HG03060 (cell line): ENCODE results near the gene STRBP.

Experiments
- ATAC-seq: cut with Tn5 transposase; IDR thresholded peaks from one replicate; pipeline ENCODE4 v1.9.1; 2021; ENCODE audit warnings: low read depth, moderate number of reproducible peaks; ENCODE audit not compliant: unreplicated experiment

Gene STRBP

DNA sequence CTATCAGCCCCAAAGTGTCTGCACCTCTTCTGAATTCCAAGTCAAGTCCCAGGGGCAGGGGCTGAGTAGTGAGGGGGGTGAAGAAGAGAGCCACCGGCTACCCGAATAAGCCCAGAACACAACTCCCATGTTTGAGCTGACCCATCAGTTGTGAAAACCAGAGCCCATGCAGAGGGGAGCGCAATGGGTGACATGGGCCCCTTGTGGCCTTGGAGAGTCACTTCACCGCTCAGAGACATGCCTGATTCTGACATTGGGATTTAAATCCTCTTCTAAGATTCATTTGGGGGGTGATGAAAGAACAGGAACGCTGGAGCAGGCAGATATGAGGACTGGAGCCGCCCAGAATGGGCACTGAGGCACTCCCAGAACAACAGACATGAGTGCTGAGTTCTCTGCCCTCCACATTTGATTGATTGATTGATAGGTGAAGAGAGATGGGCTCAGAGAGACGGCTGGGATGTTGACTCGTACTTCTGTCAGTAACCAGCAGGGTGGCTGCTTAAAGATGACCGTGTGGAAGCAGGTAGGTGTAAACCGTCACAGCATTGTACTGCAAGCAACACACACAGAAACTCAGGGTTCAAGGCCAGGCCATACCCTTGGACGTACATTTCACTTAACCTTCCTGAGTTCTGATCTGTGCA lies 160.6 kb downstream of the STRBP start:
- no peak for ATAC-seq

DNA sequence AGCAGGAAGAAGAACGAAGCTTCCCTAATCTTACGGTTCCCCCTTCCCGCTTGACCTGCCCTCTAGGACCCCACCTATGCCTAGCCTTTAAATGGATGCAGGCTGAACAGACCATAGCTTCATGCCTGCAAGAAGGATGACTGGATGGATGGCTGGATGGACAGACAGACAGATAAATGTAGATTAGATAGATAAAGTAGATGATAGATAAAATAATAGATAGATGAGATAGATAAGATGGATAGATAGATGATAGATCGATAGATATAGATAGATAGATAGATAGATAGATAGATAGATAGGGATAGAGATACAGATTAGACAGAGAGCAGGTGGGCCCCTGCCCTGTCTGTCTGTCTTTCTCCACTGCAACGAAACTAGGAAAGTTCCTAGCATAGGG lies 162.9 kb downstream of the STRBP start:
- ATAC-seq, result no peak

DNA sequence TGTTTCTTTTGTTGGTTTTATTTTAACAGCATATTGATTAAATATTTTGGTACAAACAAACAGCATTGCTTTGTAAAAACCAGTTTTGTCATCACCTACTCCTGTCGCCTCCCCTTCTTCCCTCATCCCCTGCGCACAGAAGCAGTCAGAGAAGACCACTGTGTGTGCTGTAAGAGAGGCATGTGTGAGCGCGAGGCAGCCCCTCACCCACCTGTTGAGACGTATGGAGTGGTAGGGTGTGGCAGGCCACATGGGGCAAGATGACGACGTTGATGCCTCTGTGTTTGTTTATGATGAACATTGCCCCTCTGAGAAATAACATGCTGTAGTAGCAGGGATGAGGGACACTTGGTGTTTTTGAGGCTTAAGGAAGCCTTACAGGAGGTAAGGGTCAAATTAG lies 163.6 kb downstream of the STRBP start:
- ATAC-seq, result no peak

DNA sequence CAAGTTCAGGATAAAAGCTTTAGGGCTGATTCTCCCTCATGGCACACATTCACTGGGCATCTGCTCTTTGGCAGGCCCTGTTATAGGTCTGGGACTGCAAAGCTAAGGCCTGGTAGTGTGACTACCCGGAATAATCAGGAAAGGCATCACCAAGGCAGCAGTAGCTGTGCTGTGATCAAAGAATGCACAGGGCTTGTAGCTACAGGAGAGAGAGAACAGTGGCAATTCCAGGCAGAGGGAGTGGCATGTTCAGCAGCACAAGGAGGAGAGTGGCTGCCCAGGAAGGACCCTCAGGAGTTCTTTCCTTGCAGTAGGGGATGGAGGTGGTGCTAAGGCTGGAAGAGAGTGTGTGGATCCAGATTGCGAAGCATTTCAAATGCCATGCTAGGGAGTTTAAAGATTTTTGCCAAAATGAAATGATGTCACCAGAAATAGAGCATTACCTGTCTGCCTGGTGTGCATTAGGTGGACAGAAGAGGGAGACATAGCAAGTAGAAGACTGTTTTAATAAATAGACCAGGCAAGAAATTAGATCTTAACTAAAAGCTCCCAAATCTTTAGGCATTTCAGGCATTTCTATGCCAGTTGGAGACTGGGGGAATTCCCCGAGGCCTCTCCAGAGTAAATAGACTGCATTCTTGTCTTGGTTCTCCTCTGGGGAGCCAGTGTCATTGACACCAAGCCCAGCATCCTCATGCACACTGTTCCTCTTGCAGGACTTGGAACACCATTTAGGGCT lies 165.8 kb downstream of the STRBP start:
- no peak for ATAC-seq

DNA sequence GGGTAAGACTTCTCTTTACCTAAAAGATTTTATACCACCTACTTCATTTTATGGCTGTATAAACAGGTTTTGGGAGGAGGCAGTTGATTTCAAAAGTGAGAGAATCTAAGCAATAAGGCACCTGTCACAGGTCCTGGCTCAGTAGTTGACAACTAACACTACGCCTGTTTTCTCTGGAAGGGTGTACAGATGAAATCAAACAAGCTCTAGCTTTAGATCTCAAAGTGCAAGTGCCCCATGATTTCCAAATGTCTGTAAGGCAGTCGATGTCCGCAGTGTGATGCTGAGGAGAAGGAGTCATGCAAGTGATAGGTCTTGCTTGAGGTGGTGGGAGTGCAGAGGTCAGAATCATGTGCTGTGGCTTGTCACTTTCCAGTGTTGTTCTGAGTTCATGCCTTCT lies 168.8 kb downstream of the STRBP start:
- ATAC-seq, result no peak

DNA sequence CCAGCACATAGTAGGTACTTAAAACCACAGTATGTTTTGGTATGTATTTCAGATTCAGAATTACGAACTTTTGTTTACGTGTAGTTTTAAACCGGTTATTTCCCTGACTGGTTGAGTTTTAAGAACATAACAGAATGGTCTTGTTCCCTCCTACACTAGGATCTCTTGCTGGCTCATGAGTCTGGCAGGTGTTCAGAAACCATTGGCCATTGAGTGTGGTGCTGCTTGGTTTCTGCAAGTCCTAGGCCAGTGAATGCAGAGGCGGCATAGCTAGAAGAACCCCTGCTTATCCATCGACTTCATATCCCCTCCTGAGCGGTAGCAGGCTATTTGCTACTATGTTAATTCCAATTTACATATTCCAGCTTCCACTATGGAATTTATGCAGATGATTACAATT lies 169.3 kb downstream of the STRBP start:
- ATAC-seq, result no peak

DNA sequence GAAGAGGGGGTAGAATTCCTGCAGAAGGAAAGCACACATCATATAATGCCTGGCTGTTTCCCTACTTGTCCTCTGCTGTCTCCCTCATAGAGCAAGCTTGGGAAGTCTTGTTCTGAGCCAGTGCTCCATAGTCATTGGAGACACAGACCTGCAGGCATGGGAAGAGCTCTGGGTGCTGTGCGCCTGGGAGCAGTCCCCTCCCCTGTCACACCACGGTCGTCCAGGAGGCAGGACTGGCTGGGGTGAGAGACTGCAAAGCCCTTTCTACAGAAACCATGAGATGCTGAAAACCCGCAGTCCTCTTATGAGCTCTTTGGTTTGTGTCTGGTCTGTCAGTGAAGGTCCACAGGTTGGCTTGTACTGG lies 170.3 kb downstream of the STRBP start:
- no peak for ATAC-seq

DNA sequence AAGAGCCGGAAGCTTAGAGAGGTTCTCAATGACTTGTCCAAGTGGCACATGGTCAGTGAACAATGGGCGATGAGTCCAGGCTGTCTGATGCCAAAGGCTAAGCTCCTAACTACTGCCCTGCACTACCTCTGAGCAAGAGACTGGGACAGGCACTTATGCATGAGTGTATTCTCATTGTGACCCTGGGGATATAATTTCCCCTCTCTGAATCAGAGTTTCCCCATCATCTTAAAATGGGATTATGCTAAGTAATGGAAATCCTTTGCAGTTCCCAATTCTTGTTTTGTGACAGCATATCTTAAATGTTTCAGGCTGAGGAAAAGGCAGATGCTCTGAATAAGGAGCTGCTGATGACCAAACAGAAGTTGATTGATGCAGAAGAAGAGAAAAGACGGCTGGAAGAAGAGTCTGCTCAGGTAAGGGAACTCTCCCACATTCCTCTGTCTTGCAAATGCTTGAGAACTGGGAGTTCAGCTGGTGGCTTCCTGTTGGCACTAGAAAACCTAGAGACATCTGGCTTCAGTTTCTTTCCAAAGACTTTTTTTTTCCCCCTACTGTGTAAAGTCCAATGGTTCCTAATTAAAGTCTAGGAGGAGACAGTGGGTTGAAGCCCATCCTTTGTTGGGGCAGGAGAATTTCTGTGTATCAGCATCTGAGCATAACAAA lies 170.8 kb downstream of the STRBP start:
- ATAC-seq, result no peak

DNA sequence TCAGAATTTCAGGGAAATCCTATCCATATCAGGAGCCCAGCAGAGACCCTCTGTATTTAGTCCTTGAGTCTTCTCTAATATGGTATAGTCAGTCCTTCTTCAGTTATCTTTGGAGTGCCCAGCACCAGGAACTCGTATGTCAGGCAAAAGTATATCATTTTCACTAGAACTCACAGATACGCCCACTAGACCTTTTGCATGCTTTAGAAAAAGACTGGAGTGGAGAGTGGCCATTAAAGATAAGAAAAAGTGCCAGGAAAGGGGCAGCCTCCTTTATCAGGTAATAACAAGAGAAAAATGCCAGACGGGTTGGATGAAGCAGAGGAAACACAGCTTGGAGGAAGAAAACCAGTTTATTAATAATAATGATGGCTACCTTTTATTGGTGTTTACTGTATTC lies 171.4 kb downstream of the STRBP start:
- ATAC-seq, result no peak

DNA sequence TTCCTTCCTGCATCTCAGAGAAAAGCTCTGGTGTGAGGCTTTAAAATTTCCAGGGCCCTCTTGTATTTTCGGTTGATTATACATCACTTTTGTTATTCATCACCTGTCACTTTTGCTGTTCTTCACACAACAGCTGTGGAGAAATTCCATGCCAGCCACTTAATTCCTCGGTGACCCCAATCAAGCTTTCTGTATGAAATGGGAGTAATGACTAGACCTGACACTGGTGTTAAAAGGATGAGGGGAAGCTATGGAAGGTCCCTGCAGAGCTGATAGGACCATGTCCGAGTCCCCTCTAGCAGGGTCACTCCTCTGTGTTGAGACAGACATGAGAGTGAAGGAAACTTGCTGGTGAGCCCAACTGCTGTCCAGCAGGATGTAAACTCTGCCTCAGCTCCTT lies 175.2 kb downstream of the STRBP start:
- ATAC-seq, result no peak

DNA sequence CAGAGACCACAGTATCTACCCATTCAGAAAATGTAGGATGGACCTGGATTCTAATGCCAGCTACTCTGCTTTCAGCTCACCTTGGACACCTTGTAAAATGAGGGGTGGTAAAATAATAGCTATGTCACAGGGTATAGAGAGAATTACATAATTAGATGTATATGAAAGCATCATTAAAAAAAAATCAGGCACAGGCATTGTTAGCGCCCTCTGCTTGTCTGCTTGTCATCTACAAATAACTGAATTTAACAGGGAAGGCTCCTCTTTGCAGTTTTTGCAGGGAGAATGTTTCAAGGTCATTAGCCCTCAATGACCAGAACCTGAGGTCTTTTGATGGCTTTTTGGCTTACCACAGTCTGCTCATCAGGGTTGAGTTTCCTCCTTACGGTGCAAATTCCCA lies 176.9 kb downstream of the STRBP start:
- ATAC-seq, result no peak

DNA sequence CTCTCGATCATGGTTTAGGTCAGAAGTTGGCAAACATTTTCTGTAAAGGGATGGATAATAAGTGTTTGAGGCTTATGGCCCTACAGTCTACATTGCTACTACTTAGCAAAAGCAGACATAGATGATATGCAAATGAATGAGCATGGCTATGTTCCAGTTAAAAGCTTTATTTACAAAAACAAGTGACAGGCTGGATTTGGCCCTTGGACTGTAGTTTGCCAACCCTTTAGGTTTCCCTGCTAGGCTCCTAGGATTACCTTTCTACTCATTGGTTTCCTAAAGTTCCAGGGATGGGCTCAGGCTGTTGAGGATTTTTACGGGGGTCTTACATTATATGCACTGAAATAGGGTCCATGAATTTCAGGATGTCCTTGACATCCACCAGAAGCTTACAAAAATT lies 177.4 kb downstream of the STRBP start:
- ATAC-seq, result no peak

DNA sequence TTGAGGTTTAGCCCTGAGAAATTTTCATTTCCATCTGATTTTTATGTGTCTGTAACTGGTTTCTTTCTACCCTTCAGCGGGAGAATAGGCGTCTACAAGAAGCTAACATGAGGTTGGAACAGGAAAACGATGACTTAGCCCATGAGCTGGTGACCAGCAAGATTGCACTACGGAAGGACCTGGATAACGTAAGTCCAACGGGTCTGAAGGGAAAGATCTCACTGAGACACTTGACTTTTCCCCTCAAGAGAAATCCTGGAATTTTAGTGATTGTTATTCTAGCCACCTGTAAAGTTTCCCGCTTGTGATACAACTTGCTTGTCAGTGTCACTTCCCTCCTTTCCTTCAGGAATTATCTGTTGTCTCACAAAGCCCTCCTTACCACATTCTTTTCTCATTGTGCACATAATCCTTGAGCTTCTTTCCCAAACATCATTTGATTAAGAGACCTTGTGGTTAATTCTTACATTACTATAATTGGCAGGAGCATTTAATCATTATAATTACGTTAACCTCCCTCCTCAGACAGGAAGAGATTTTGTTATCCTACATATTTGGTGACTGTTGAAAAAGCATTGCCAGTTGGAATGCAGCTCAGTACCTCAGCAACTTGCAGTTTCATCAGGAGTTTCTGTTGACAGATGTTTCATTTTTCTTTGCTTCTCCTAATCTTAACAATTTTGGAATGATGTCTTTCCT lies 178.0 kb downstream of the STRBP start:
- ATAC-seq, result no peak

DNA sequence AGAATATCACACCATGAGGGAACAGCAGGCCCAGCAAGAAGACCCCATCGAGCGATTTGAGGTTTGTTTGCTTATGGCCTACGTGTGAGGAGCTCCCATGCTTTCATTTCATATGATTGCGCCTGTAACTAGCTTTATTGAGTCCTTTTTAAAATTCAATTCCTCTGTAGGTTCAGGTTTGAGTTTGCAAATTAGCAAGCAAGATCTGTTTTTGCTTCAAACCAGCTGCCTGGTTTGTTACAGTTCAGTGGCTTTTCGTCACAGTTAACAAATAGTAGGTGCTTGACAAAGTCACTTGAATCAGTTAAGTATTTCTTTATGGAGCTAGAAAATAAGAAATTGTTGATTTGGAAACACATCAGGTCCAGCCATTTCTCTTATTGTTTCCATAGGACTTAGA lies 178.6 kb downstream of the STRBP start:
- ATAC-seq, result no peak

DNA sequence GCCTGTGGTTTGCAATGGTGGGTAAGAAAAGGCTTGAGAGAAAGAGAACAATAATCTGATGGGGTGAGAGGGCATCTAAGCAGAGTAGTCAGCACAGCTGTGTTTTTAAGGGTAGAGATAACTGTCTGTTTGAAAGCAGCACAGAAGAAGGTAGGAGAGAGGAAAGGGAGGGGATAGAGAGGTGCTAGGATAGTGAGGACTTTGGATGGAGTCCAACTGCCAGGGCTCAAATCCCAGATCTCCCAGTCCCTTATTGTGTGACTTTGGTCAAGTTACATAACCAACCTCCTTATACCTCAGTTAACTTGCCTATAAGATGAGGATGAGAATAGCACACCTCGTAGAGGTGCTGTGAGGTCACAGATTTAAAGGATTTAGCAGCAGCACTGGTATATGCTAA lies 179.3 kb downstream of the STRBP start:
- ATAC-seq, result no peak

DNA sequence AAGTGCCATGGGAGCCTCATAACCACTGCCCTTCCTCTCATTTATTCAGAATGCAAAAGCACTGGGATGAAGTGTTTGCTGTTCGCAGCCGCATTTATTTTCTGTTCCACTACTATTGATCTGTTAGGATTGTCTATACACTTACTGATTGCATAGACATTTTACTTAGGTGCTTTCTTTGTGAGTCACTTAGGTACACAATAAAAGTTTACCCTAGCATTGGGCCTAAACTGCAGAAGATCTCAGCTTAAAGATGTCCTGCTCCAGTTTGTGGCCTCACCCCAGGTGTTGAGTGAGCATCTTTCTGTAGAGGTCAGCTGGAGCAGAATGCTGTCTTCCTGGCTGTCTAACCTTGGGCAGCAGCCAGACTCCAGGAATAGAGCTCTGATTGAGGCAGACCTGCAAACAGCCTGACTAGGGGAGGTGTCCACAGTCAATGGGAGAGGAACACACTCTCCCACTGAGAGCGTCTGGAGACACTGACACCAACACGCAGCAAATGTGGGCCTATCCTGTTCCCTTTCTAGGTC lies 181.0 kb downstream of the STRBP start:
- no peak for ATAC-seq

DNA sequence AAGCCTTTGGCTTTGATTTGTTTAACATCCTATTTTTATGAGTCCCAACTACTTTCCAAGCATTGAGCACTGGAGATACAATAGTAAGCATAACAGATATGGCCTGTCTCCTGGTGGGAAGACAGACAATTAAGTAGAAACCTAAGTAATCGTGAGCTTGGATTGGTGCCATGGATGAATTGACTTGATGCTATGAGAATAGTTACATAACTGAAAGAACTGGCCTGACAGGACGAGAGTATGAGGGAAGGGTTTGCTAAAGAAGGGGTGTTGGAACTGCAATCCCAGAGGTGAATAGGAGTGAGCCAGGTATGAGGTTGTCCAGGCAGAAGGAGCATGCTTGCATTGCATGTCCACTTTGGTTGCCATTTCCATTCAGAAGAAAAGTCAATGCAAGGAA lies 182.5 kb downstream of the STRBP start:
- no peak for ATAC-seq

DNA sequence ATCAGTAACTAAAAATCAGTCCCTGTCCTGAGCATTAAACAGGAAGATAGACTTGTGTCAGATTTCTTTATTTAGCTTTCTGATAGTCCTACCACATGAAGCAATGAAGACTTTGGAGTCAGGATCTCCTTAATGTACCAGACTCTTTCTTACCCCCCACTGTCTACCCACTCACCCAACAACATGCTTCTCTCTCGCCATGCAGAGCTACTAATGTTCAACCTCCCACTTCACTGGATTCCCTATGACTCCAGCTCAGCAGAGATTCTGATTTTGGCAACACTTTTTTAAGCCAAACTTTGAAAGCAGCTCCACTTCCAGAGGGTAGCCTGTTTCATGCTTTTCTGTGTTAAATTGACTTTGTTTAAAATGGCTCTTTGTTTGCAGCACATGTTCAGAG lies 184.1 kb downstream of the STRBP start:
- no peak for ATAC-seq

DNA sequence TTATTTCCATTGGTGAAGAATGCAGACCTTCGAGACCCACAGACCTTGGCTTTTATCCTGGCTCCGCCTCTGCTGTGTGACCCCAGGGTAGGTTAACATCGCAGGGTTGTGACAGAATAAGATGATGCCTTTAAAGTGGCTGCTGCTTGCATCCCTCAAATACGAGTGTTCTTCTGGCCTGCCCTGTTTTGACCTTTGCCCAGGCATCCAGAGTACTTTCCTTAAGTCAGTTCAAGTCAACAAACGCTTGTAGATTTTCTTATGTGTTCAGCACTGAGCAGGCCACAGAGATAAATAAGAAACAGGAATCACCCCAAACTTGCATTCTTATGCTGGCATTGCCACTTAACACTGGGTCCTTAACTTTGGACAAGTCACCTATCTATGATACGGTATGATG lies 184.7 kb downstream of the STRBP start:
- ATAC-seq, result no peak

DNA sequence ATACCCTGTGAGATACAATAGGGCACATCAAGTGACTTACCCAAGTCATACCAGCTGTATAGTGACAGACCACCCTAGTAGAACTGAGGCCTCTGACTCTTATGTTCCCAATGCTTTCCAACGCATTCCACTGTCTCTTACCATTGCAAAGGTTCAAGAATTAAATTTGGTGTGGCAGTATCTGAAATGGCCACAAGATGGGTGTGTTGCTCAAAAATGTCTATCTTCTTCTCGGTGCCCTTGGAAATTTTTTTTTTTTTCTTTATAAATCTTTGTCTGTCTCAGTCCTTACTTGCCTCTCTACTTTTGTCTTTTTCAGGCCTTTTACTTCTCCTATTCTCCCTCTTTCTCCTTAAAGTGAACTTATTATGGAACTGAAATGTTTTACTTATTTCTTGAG lies 186.6 kb downstream of the STRBP start:
- no peak for ATAC-seq

DNA sequence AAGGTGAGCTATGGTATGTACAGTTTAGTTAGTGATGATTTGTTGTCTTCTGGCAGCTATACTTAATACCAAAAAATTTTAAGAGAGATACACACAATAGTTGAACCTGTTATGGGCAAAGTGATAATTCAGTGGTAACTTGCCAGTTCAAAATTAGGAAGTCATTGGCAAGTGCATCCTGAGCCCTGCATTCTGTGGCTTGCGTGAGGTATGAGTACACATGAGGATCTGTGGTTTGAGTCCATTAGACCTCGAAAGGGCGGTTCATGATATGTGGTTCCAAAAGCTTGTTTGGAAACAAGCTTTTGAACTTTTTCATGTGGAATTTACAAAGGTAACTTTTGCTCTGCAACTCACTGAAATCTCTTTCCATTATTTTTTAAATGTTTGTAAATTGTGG lies 187.9 kb downstream of the STRBP start:
- no peak for ATAC-seq
